OCI-LY7 (cell line): ENCODE results near the gene FAM163B. TPM values are rescaled to one million over a fixed set of nuclear protein-coding genes. Genes with fewer than 3 reads are reported as not detected.

Experiments used
- BruUV-seq: library from RNA; stranded (reverse); fragments of 400-500 nt; replicated peaks from 2 replicates; lab custom pipeline; 2021; lab: Mats Ljungman, UMichigan
- CTCF ChIA-PET: fragments of 300-600 bp; sonication (Branson Sonifier 250); formaldehyde crosslinking; loops from one replicate; lab custom pipeline; 2022; ENCODE audit warnings: antibody characterized with exemption; ENCODE audit not compliant: unreplicated experiment; lab: Charles Lee
- POLR2A ChIA-PET: fragments of 300-600 bp; sonication (Branson Sonifier 250); formaldehyde crosslinking; loops from one replicate; lab custom pipeline; 2022; ENCODE audit warnings: antibody characterized with exemption; lab: Charles Lee
- DNase-seq: peaks from one replicate; pipeline ENCODE4 v3.0.0-alpha.2; 2015; ENCODE audit warnings: low spot score
- H2AFZ ChIP-seq: fragments of 200-600 bp; sonication (generic), shearing (Covaris generic); 2 replicates; pipeline ENCODE4 v1.6.1; 2014; ENCODE audit warnings: mild to moderate bottlenecking, antibody characterized with exemption, low read length, moderate library complexity
- H3K27ac ChIP-seq: fragments of 200-600 bp; sonication (generic); 2 replicates; pipeline ENCODE4 v1.5.1; 2014; ENCODE audit warnings: mixed run types, low read depth, mild to moderate bottlenecking, moderate library complexity, low read length, inconsistent platforms; ENCODE audit not compliant: poor library complexity, severe bottlenecking
- H3K36me3 ChIP-seq: fragments of 200-600 bp; sonication (generic); 2 replicates; pipeline ENCODE4 v1.6.1; 2014; ENCODE audit warnings: mild to moderate bottlenecking, antibody characterized with exemption, low read length, moderate library complexity, mixed read lengths; ENCODE audit not compliant: insufficient read depth
- H3K4me1 ChIP-seq: fragments of 200-600 bp; sonication (generic); 2 replicates; pipeline ENCODE4 v1.5.1; 2014; ENCODE audit warnings: mild to moderate bottlenecking, low read length; ENCODE audit not compliant: insufficient read depth, poor library complexity, severe bottlenecking
- H3K4me2 ChIP-seq: fragments of 200-600 bp; sonication (generic); 2 replicates; pipeline ENCODE4 v1.6.1; 2014; ENCODE audit warnings: mild to moderate bottlenecking, low read length
- H3K4me3 ChIP-seq: fragments of 200-600 bp; sonication (generic); 2 replicates; pipeline ENCODE4 v1.5.1; 2014; ENCODE audit warnings: mild to moderate bottlenecking, low read depth, low read length; ENCODE audit not compliant: poor library complexity, severe bottlenecking
- H3K79me2 ChIP-seq: fragments of 200-600 bp; sonication (generic); 2 replicates; pipeline ENCODE4 v1.6.1; 2016; ENCODE audit warnings: low read depth, mild to moderate bottlenecking, low read length, moderate library complexity, mixed read lengths; ENCODE audit not compliant: insufficient read depth
- H3K9me2 ChIP-seq: fragments of 200-600 bp; sonication (generic); 2 replicates; pipeline ENCODE4 v1.6.1; 2016; ENCODE audit warnings: mild to moderate bottlenecking, low read length, mixed read lengths; ENCODE audit not compliant: insufficient read depth
- H3K9me3 ChIP-seq: fragments of 200-600 bp; sonication (generic); 2 replicates; pipeline ENCODE4 v1.6.1; 2014; ENCODE audit warnings: mild to moderate bottlenecking, mixed run types, low read length, mixed read lengths
- H4K20me1 ChIP-seq: fragments of 200-600 bp; sonication (generic); 2 replicates; pipeline ENCODE4 v1.6.1; 2014; ENCODE audit warnings: mild to moderate bottlenecking, antibody characterized with exemption, low read length, moderate library complexity, mixed read lengths; ENCODE audit not compliant: insufficient read depth
- EZH2phosphoT487 ChIP-seq: fragments of 200-600 bp; sonication (generic); IDR thresholded peaks from 2 replicates; pipeline ENCODE4 v1.6.1; 2018; ENCODE audit warnings: low read depth, borderline replicate concordance, mild to moderate bottlenecking, mixed run types, antibody characterized with exemption, low read length, moderate library complexity, mixed read lengths
- intact Hi-C: fragments of 100-400 bp; cut with micrococcal nuclease; formaldehyde crosslinking; loops from one replicate; pipeline ENCODE4 v1.10.0; 2022; ENCODE audit not compliant: unreplicated experiment
- total RNA-seq, 2 experiments: library from RNA; depleted of rRNA in 1 of 2; stranded (reverse); fragments of >200 nt in 1 of 2; shearing (Covaris generic) in 1 of 2; gene quantifications; 2 replicates each; pipeline ENCODE4 v1.2.3, GENCODE V29; 2014 to 2022
- TF ChIP-seq, protein P1 (sequence below): fragments of 200-600 bp; sonication (generic); conservative IDR thresholded peaks from 2 replicates; pipeline ENCODE4 v1.5.1; 2014; ENCODE audit warnings: mild to moderate bottlenecking, antibody characterized with exemption, low read length, moderate library complexity, mixed read lengths

FAM163B gene
- total RNA-seq, 2 experiments from 2014 or later, result 2.6 to 7.8 TPM

DNA sequence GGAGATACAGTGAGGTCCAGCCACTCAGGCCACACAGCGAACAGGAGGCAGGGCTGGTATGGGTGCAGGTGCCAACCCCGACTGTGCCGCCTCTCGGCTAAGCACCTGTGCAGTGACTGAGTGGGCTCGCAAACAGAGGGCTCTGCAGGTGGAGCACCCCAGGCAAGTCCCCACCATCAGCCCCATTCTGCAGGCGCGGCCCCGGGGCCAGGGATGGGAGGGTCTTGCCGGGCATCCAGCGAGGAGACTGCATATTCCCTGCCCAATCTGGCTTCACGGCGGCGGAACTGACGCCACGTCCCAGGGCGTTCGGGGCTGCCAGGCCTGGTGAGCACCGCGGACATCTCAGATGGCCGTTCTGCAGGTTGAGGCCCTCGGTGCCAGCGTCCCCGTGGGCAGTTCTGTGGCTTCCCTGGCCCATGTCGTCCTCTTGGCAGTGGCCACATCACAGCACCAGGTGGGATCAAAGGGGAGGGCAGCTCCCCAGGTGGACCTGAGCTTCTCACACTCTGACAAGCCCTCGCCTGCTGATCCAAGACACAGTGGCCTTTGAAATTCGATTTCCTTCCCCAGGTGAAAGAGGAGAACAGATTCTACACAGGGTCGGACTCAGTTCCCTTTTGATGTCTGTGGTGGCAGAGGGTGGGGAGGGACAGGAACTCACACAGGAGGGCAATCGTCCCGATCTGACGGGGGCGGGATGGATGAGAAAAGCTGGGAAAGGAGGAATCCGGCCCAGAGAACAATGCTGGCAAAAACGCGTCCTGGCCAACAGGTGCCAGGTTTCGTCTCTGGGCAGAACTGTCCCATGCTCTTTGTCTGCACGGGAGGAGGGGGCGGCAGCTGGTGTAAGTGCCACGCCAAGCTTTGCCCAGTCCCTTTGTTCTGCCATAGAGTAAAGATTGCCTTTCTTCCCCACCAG, 45.8 kb upstream of the FAM163B start:
- no peak overlapping the region for H3K4me2 ChIP-seq
- CTCF ChIA-PET, result no interaction called here
- no peaks in the 10 kb centered on the region for H3K9me3 ChIP-seq
- H3K27ac ChIP-seq, result no peak overlapping the region
- intact Hi-C loops, result loop anchor here (5.0 kb wide), 1 partner anchor 62 kb away; no protein-coding TSS in a partner anchor
- H3K79me2 ChIP-seq, result no peaks in the 10 kb centered on the region
- H3K9me2 ChIP-seq, result no peaks in the 10 kb centered on the region
- POLR2A ChIA-PET, result no interaction called here
- no peak for TF ChIP-seq EZH2phosphoT487
- TF ChIP-seq, protein P1, sequence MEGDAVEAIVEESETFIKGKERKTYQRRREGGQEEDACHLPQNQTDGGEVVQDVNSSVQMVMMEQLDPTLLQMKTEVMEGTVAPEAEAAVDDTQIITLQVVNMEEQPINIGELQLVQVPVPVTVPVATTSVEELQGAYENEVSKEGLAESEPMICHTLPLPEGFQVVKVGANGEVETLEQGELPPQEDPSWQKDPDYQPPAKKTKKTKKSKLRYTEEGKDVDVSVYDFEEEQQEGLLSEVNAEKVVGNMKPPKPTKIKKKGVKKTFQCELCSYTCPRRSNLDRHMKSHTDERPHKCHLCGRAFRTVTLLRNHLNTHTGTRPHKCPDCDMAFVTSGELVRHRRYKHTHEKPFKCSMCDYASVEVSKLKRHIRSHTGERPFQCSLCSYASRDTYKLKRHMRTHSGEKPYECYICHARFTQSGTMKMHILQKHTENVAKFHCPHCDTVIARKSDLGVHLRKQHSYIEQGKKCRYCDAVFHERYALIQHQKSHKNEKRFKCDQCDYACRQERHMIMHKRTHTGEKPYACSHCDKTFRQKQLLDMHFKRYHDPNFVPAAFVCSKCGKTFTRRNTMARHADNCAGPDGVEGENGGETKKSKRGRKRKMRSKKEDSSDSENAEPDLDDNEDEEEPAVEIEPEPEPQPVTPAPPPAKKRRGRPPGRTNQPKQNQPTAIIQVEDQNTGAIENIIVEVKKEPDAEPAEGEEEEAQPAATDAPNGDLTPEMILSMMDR, result no peak
- no peak overlapping the region for H2AFZ ChIP-seq
- peaks cover 7% of the 10 kb centered on the region for H3K4me1 ChIP-seq
- no peaks in the 10 kb centered on the region for H4K20me1 ChIP-seq
- H3K36me3 ChIP-seq, result no peaks in the 10 kb centered on the region
- H3K4me3 ChIP-seq, result no peak overlapping the region
- no TSS peak for BruUV-seq
- DNase-seq, result no peak

DNA sequence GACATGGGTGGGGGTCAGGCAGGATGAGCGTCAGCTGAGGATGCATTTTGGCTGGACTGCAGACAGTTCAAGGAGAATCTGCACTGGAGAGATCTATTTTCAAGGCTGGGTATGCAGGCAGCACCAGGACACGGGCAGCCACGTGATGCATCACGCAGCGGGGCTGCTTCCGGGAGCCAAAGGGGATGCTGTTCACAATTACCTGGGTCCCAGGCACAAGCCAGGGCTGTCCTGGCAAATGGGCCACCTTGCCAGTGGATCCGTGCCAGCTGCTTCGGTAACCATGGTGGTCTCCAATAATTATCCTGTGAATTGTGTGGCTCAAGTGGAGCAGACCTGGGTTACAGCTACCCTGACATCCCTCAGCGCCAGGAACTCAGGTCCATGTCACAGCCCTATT, 44.4 kb upstream of the FAM163B start:
- no peaks in the 10 kb centered on the region for H3K36me3 ChIP-seq
- ChIA-PET POLR2A (no interaction called here), CTCF (interaction anchor here (0.6 kb wide), 1 partner anchor 18 kb away, joined by 3 read pairs; no protein-coding TSS in a partner anchor)
- H3K27ac ChIP-seq, result no peak overlapping the region
- H3K9me2 ChIP-seq, result no peaks in the 10 kb centered on the region
- H3K4me2 ChIP-seq, result no peak overlapping the region
- no peak overlapping the region for H3K4me3 ChIP-seq
- no peaks in the 10 kb centered on the region for H3K79me2 ChIP-seq
- TF ChIP-seq EZH2phosphoT487, result no peak
- TF ChIP-seq, protein P1, result no peak
- no peaks in the 10 kb centered on the region for H3K9me3 ChIP-seq
- peaks cover 7% of the 10 kb centered on the region for H3K4me1 ChIP-seq
- DNase-seq, result no peak
- no peaks in the 10 kb centered on the region for H4K20me1 ChIP-seq
- H2AFZ ChIP-seq, result no peak overlapping the region
- no TSS peak for BruUV-seq
- intact Hi-C loops, result no loop called here

- Histone ChIP-seq H3K36me3 (no peaks in the 10 kb centered on the region), H3K4me3 (no peak overlapping the region), H4K20me1 (no peaks in the 10 kb centered on the region), H2AFZ (no peak overlapping the region), H3K79me2 (no peaks in the 10 kb centered on the region), H3K9me2 (no peaks in the 10 kb centered on the region), H3K9me3 (no peaks in the 10 kb centered on the region), H3K4me1 (no peaks in the 10 kb centered on the region), H3K4me2 (no peak overlapping the region), H3K27ac (no peak overlapping the region)
- ChIA-PET POLR2A (no interaction called here), CTCF (no interaction called here)
- BruUV-seq, result no TSS peak
- intact Hi-C loops, result no loop called here
- no peak for DNase-seq
- no peak for TF ChIP-seq EZH2phosphoT487
- TF ChIP-seq, protein P1, result no peak
Observed at GRCh38 chr9:133650026-133650425, 40.8 kb upstream of the FAM163B start.
